Lung (tissue), 12 donors: ENCODE measurements around the gene TRIM17. TPM values are rescaled to one million over a fixed set of nuclear protein-coding genes. Genes with fewer than 3 reads are reported as not detected.
"Not testable (repeated sequence)": the region's sequence is repeated elsewhere in the genome, so short reads cannot be mapped to it uniquely, and the experiment has no call there.

Experiments
- ATAC-seq: fragments of 200-7000 bp; cut with Tn5 transposase; one replicate; pipeline ENCODE4 v1.9.1; 2020; ENCODE audit warnings: moderate number of reproducible peaks; ENCODE audit not compliant: insufficient read depth, low FRiP score
- DNase-seq, 3 donors: peaks; one replicate each; pipeline ENCODE4 v3.0.0-alpha.2; 2013 to 2017
- H3K27ac ChIP-seq, 2 donors: one replicate each; pipeline ENCODE4 v1.5.1; 2013; ENCODE audit warnings: mild to moderate bottlenecking in 2 of 2, moderate library complexity in 2 of 2, control low read depth in 1 of 2, inconsistent platforms in 1 of 2, low read depth in 1 of 2, low read length in 1 of 2
- H3K27me3 ChIP-seq, 3 donors: one replicate each; pipeline ENCODE4 v1.5.1; 2013; ENCODE audit warnings: low read length in 2 of 3; ENCODE audit not compliant: control insufficient read depth in 3 of 3, insufficient read depth in 3 of 3
- H3K36me3 ChIP-seq, 4 donors: one replicate each; pipeline ENCODE4 v1.5.1; 2013; ENCODE audit warnings: low read length in 4 of 4, mild to moderate bottlenecking in 1 of 4, moderate library complexity in 1 of 4; ENCODE audit not compliant: control insufficient read depth in 4 of 4, insufficient read depth in 4 of 4
- H3K4me1 ChIP-seq, 5 donors: one replicate each; pipeline ENCODE4 v1.5.1; 2013; ENCODE audit warnings: low read length in 5 of 5, mild to moderate bottlenecking in 2 of 5, moderate library complexity in 1 of 5; ENCODE audit not compliant: control insufficient read depth in 5 of 5, insufficient read depth in 5 of 5
- H3K4me3 ChIP-seq: one replicate; pipeline ENCODE4 v1.5.1; 2013; ENCODE audit warnings: mild to moderate bottlenecking, control low read depth, moderate library complexity
- H3K9ac ChIP-seq, 2 donors: one replicate each; pipeline ENCODE4 v1.5.1; 2013; ENCODE audit warnings: low read length in 2 of 2, control low read depth in 1 of 2; ENCODE audit not compliant: insufficient read depth in 1 of 2
- H3K9me3 ChIP-seq, 4 donors: one replicate each; pipeline ENCODE4 v1.5.1; 2013; ENCODE audit warnings: low read length in 3 of 4, mild to moderate bottlenecking in 1 of 4, moderate library complexity in 1 of 4; ENCODE audit not compliant: control insufficient read depth in 4 of 4, insufficient read depth in 3 of 4
- WGBS, 2 donors: extraction: QIAGEN DNeasy Blood & Tissue Kit; methylation state at CpG; one replicate each; pipeline ENCODE4 v1.1.7; 2013; 5-methylcytosine and 5-hydroxymethylcytosine counted together
- polyA plus RNA-seq, 2 donors: library from polyadenylated mRNA; stranded (reverse); fragments of 200-250 nt; gene quantifications; one replicate each; pipeline ENCODE4 v1.2.1, GENCODE V29; 2013
- total RNA-seq, 2 donors: library from RNA; depleted of rRNA in 1 of 2; stranded (reverse); fragments of >200 nt in 1 of 2; gene quantifications; one replicate each; pipeline ENCODE4 v1.2.1, GENCODE V29; 2014 to 2021
- TF ChIP-seq, protein P1 (sequence below): IDR thresholded peaks from 2 replicates; pipeline ENCODE4 v1.5.1; 2012; ENCODE audit warnings: mild to moderate bottlenecking; ENCODE audit errors: control extremely low read depth, extremely low read depth
- donor health status: control.
- donor health status: control.
- donor health status: Bipolar disorder and iron deficiency.
- donor health status: healthy.
- donor health status: DM: yes; HTN: yes; CAD: no.

The TRIM17 gene
- total and polyA plus RNA-seq, 4 donors: 1.0 to 3.3 (median 1.8) TPM

GRCh38 chr1:228438266-228438665 is 21.6 kb upstream of the TRIM17 start:
- WGBS, 2 donors: 38 to 53% methylated on average over 1 of the region's 1 CpG
- H3K27me3 ChIP-seq: peaks cover 3 to 12% (median 5%) of the 10 kb centered on the region in 3 donors

DNA sequence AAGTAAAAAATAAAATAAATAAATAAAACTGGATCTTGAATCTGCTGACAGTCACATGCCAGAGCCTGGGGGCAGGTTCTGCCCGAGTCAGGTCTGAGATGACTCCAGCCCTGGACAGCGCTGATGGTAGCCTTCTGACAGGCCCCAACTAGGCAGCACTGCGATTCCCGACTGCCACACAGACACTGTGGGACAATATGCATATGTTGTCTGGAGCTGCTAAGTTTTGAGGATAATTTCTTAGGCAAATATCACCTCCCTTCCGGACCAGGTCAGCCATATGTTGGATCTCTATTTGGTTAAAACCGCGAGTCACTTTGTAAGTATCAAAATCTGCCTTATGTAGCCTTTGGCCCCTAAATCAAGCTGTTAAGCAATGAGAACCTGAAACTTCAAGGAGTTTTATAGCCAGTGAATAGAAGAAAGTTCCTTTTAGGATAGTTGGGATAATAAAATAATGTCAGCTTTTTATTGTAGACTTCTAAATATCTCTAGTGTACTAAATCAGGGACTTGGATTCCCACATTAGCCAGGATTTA is 20.8 kb upstream of the TRIM17 start:
- no peak overlapping the region for H3K27ac ChIP-seq
- H3K4me3 ChIP-seq: no peak overlapping the region
- H3K27me3 ChIP-seq: peaks cover 3 to 13% (median 5%) of the 10 kb centered on the region in 3 donors
- H3K9me3 ChIP-seq: peaks cover 0 to 2% (median 0%) of the 10 kb centered on the region in 4 donors
- TF ChIP-seq, protein P1, sequence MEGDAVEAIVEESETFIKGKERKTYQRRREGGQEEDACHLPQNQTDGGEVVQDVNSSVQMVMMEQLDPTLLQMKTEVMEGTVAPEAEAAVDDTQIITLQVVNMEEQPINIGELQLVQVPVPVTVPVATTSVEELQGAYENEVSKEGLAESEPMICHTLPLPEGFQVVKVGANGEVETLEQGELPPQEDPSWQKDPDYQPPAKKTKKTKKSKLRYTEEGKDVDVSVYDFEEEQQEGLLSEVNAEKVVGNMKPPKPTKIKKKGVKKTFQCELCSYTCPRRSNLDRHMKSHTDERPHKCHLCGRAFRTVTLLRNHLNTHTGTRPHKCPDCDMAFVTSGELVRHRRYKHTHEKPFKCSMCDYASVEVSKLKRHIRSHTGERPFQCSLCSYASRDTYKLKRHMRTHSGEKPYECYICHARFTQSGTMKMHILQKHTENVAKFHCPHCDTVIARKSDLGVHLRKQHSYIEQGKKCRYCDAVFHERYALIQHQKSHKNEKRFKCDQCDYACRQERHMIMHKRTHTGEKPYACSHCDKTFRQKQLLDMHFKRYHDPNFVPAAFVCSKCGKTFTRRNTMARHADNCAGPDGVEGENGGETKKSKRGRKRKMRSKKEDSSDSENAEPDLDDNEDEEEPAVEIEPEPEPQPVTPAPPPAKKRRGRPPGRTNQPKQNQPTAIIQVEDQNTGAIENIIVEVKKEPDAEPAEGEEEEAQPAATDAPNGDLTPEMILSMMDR: no peak
- no peaks in the 10 kb centered on the region for H3K36me3 ChIP-seq
- DNase-seq (no peak), ATAC-seq (no peak)
- H3K9ac ChIP-seq: no peak overlapping the region
- no peaks in the 10 kb centered on the region for H3K4me1 ChIP-seq
- WGBS, 2 donors: 90 to 93% methylated on average over 7 of the region's 7 CpGs

More at GRCh38 chr1:228438266-228438665, 21.6 kb upstream of the TRIM17 start:
- TF ChIP-seq, protein P1: no peak
- Histone ChIP-seq H3K9ac (no peak overlapping the region), H3K27ac (no peak overlapping the region), H3K9me3 (peaks cover 0 to 2% (median 0%) of the 10 kb centered on the region in 4 donors), H3K36me3 (no peaks in the 10 kb centered on the region), H3K4me1 (no peaks in the 10 kb centered on the region), H3K4me3 (no peak overlapping the region)
- DNase-seq (no peak), ATAC-seq (no peak)

DNA sequence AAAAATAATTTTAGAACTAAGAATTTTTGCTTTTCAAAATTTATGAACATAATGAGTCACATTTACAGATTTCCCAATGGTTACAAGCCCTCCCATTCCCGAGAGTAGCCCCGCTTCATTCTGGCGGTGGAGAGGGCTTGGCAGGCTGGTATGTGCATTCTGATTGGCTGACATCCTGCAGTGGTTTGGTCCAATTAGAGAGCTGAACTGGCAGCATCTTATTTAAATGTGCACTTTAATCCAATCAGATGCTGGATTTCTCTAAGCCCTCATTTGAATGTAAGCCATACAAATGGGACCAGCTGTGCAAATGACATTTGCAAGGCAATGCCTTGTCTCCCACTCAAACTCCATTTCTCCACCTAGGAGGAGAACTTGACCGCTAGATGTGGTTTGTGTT is 18.0 kb upstream of the TRIM17 start:
- no peak for ATAC-seq

GRCh38 chr1:228433337-228434053 is 16.8 kb upstream of the TRIM17 start:
- not testable (repeated sequence) for H3K9me3 ChIP-seq, H3K36me3 ChIP-seq, H3K4me3 ChIP-seq, H3K4me1 ChIP-seq, ATAC-seq, H3K27ac ChIP-seq, DNase-seq, H3K9ac ChIP-seq
- 69% methylated on average over 7 of the region's 7 CpGs for WGBS, 2 donors
- H3K27me3 ChIP-seq: peaks cover 0 to 13% (median 5%) of the 10 kb centered on the region in 3 donors

More for the DNA sequence above, 18.0 kb upstream of the TRIM17 start:
- no peak overlapping the region for H3K27ac ChIP-seq
- TF ChIP-seq, protein P1: no peak
- no peak overlapping the region for H3K9ac ChIP-seq
- no peaks in the 10 kb centered on the region for H3K36me3 ChIP-seq
- peaks cover 0 to 13% (median 5%) of the 10 kb centered on the region in 3 donors for H3K27me3 ChIP-seq
- no peaks in the 10 kb centered on the region for H3K4me1 ChIP-seq
- no peak for DNase-seq
- WGBS, 2 donors: 78 to 79% methylated on average over 4 of the region's 4 CpGs
- peaks cover 0 to 2% (median 0%) of the 10 kb centered on the region in 4 donors for H3K9me3 ChIP-seq
- H3K4me3 ChIP-seq: no peak overlapping the region
